Endodermal cell (in vitro differentiated cells): ENCODE data around the gene MAPKAPK2. TPM values are rescaled to one million over a fixed set of nuclear protein-coding genes. Genes with fewer than 3 reads are reported as not detected.

ENCODE experiments used
- DNase-seq: peaks from one replicate; pipeline ENCODE4 v3.0.0-alpha.2; 2017
- H3K27ac ChIP-seq: 2 replicates; pipeline ENCODE4 v1.5.1; 2013; ENCODE audit warnings: mild to moderate bottlenecking, low read depth, low read length, moderate library complexity
- H3K27me3 ChIP-seq: 2 replicates; pipeline ENCODE4 v1.6.1; 2013; ENCODE audit warnings: mild to moderate bottlenecking, low read length, moderate library complexity; ENCODE audit not compliant: insufficient read depth, control insufficient read depth, poor library complexity, severe bottlenecking
- H3K36me3 ChIP-seq: 2 replicates; pipeline ENCODE4 v1.7.0; 2013; ENCODE audit warnings: mild to moderate bottlenecking, low read length, moderate library complexity; ENCODE audit not compliant: control insufficient read depth, insufficient read depth
- H3K4me1 ChIP-seq: one replicate; pipeline ENCODE4 v1.7.0; 2013; ENCODE audit warnings: low read length; ENCODE audit not compliant: control insufficient read depth, insufficient read depth
- H3K4me3 ChIP-seq: 2 replicates; pipeline ENCODE4 v1.5.1; 2013; ENCODE audit warnings: mild to moderate bottlenecking, low read length, moderate library complexity
- H3K9ac ChIP-seq: 2 replicates; pipeline ENCODE4 v1.6.1; 2013; ENCODE audit warnings: mild to moderate bottlenecking, low read length, moderate library complexity; ENCODE audit not compliant: poor library complexity, severe bottlenecking; ENCODE audit errors: extremely low read depth
- H3K9me3 ChIP-seq: 2 replicates; pipeline ENCODE4 v1.6.1; 2013; ENCODE audit warnings: mild to moderate bottlenecking, low read length, moderate library complexity; ENCODE audit not compliant: control insufficient read depth
- H3K27ac Mint-ChIP-seq: 2 replicates; pipeline ENCODE4 v1.8.0; 2020; ENCODE audit warnings: mixed read lengths
- H3K27me3 Mint-ChIP-seq: 2 replicates; pipeline ENCODE4 v1.8.0; 2021; ENCODE audit warnings: mild to moderate bottlenecking, mixed read lengths; ENCODE audit not compliant: insufficient read depth
- H3K36me3 Mint-ChIP-seq: 2 replicates; pipeline ENCODE4 v1.8.0; 2020; ENCODE audit warnings: low read depth, mixed read lengths
- H3K4me1 Mint-ChIP-seq: 2 replicates; pipeline ENCODE4 v1.8.0; 2020; ENCODE audit warnings: mixed read lengths
- H3K4me3 Mint-ChIP-seq: 2 replicates; pipeline ENCODE4 v1.8.0; 2020; ENCODE audit warnings: mild to moderate bottlenecking, moderate library complexity, mixed read lengths
- H3K9me3 Mint-ChIP-seq: 2 replicates; pipeline ENCODE4 v1.8.0; 2020; ENCODE audit warnings: mild to moderate bottlenecking, mixed read lengths
- CTCF ChIP-seq: fragments of 200-600 bp; sonication (generic); conservative IDR thresholded peaks from 2 replicates; pipeline ENCODE4 v1.5.0; 2021; ENCODE audit warnings: antibody characterized with exemption, mild to moderate bottlenecking
- WGBS, 2 experiments: methylation state at CpG; one replicate each; pipeline versions ENCODE4 v1.1.5 to v1.1.7; 2013; ENCODE audit warnings: missing lambda C conversion rate in 2 of 2, mixed read lengths in 1 of 2; ENCODE audit not compliant: insufficient coverage in 1 of 2, insufficient read length in 1 of 2; 5-methylcytosine and 5-hydroxymethylcytosine counted together
- total RNA-seq, 2 donors: library from RNA; stranded (reverse); fragmentation: NEBNext Ultra II Directional in 1 of 2; extraction: Animal tissue kit (Norgen Biotek cat#: 25700) in 1 of 2; gene quantifications; 2 replicates in 1 of 2; 3 replicates in 1 of 2; pipeline ENCODE4 v1.2.1, GENCODE V29; 2021

MAPKAPK2 gene
- total RNA-seq, 2 donors from 2014 or later: 72.8 to 79.7 TPM

GRCh38 chr1:206710460-206710823, 25.7 kb downstream of the MAPKAPK2 start:
- no peaks in the 10 kb centered on the region for H3K9me3 Mint-ChIP-seq
- Histone ChIP-seq H3K36me3 (no peaks in the 10 kb centered on the region), H3K4me1 (peaks cover 23% of the 10 kb centered on the region), H3K4me3 (no peak overlapping the region), H3K9me3 (no peaks in the 10 kb centered on the region), H3K9ac (no peak overlapping the region), H3K27me3 (no peaks in the 10 kb centered on the region), H3K27ac (no peak overlapping the region)
- H3K4me1 Mint-ChIP-seq: peaks cover 68% of the 10 kb centered on the region
- no peak overlapping the region for H3K4me3 Mint-ChIP-seq
- H3K36me3 Mint-ChIP-seq: peaks cover 2% of the 10 kb centered on the region
- H3K27ac Mint-ChIP-seq: no peak overlapping the region
- H3K27me3 Mint-ChIP-seq: no peaks in the 10 kb centered on the region
- WGBS, 2 experiments: 64 to 65% methylated on average over 3 of the region's 3 CpGs
- no peak for TF ChIP-seq CTCF
- no peak for DNase-seq

GRCh38 chr1:206713070-206713469, 28.4 kb downstream of the MAPKAPK2 start:
- Histone ChIP-seq H3K9ac (no peak overlapping the region), H3K27me3 (no peaks in the 10 kb centered on the region), H3K4me1 (peaks cover 6% of the 10 kb centered on the region), H3K27ac (no peak overlapping the region), H3K9me3 (no peaks in the 10 kb centered on the region), H3K36me3 (no peaks in the 10 kb centered on the region), H3K4me3 (no peak overlapping the region)
- WGBS, 2 experiments: 91 to 97% methylated on average over 3 to 4 of the region's 4 CpGs
- DNase-seq: no peak
- Mint-ChIP-seq H3K9me3 (no peaks in the 10 kb centered on the region), H3K36me3 (peaks cover 2% of the 10 kb centered on the region), H3K4me3 (no peak overlapping the region), H3K4me1 (peaks cover 53% of the 10 kb centered on the region), H3K27ac (no peak overlapping the region), H3K27me3 (no peaks in the 10 kb centered on the region)
- TF ChIP-seq CTCF: no peak

GRCh38 chr1:206713910-206714312, 29.2 kb downstream of the MAPKAPK2 start:
- Histone ChIP-seq H3K9ac (no peak overlapping the region), H3K9me3 (no peaks in the 10 kb centered on the region), H3K4me3 (no peak overlapping the region), H3K27me3 (no peaks in the 10 kb centered on the region), H3K36me3 (no peaks in the 10 kb centered on the region), H3K4me1 (peaks cover 5% of the 10 kb centered on the region), H3K27ac (no peak overlapping the region)
- DNase-seq: no peak
- Mint-ChIP-seq H3K4me1 (peaks cover 46% of the 10 kb centered on the region), H3K9me3 (no peaks in the 10 kb centered on the region), H3K36me3 (peaks cover 2% of the 10 kb centered on the region), H3K4me3 (no peak overlapping the region), H3K27ac (peak overlapping the region; percentile 48), H3K27me3 (no peaks in the 10 kb centered on the region)
- 93 to 95% methylated on average over 6 of the region's 6 CpGs for WGBS, 2 experiments
- TF ChIP-seq CTCF: no peak
